AG04450 (cell line): ENCODE results near the gene KRT72. TPM values are rescaled to one million over a fixed set of nuclear protein-coding genes. Genes with fewer than 3 reads are reported as not detected.

ENCODE experiments used
- CTCF ChIA-PET: fragments of 300-600, 350-600 bp; formaldehyde crosslinking; extraction: SDS; loops from one replicate; lab custom pipeline; 2022; ENCODE audit warnings: antibody characterized with exemption, inconsistent platforms; lab: Charles Lee
- POLR2A ChIA-PET: fragments of 350-600 bp; formaldehyde crosslinking; extraction: SDS; loops from one replicate; lab custom pipeline; 2021; ENCODE audit warnings: antibody characterized with exemption, inconsistent platforms; lab: Yijun Ruan, JAX
- DNase-seq: peaks from one replicate; pipeline ENCODE4 v3.0.0-alpha.2; 2011; ENCODE audit warnings: low read depth, low spot score
- H3K27ac ChIP-seq: one replicate; pipeline ENCODE4 v1.5.1; 2012; ENCODE audit warnings: low read depth, low read length, control low read depth
- H3K27me3 ChIP-seq: one replicate; pipeline ENCODE4 v1.6.0; 2012; ENCODE audit warnings: low read length; ENCODE audit not compliant: control insufficient read depth, insufficient read depth
- H3K4me3 ChIP-seq: 2 replicates; pipeline ENCODE4 v1.5.1; 2011; ENCODE audit warnings: mild to moderate bottlenecking, low read depth, low read length, control low read depth
- H3K9me3 ChIP-seq: 2 replicates; pipeline ENCODE4 v1.5.1; 2012; ENCODE audit warnings: low read length; ENCODE audit not compliant: control insufficient read depth, insufficient read depth
- polyA plus RNA-seq: library from polyadenylated mRNA; depleted of rRNA; stranded (reverse); fragments of >200 nt; gene quantifications from 2 replicates; pipeline ENCODE4 v1.2.3, GENCODE V29; 2011
- TF ChIP-seq, protein P1 (sequence below): IDR thresholded peaks from 2 replicates; pipeline ENCODE4 v1.5.1; 2011; ENCODE audit warnings: low read depth, low read length, control low read depth, inconsistent platforms

KRT72 gene
- polyA plus RNA-seq, 1 experiment, result not detected

DNA sequence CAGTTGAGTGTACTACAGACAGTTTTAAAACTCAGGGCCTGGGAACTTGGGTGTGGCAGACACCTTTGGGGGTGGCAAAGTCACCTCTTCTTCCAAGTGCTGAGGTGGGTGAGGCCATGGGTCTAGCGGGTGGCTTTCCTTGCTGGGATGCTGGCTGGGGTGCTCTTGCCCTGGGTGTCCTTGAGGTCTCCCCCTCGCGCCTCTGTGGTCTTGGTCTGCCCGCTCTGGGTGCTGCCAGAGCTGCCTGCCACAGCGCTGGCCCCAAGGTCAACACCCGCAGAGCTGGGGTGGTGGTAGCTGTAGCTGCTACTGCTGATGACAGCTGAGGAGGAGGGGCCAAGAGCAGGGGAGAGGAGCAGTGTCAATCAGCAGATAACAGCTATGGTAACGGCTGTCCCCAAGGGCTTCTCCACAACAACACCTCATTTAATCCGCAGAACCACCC, 34.4 kb downstream of the KRT72 start:
- peaks cover 28% of the 10 kb centered on the region for H3K27me3 ChIP-seq
- TF ChIP-seq, protein P1, sequence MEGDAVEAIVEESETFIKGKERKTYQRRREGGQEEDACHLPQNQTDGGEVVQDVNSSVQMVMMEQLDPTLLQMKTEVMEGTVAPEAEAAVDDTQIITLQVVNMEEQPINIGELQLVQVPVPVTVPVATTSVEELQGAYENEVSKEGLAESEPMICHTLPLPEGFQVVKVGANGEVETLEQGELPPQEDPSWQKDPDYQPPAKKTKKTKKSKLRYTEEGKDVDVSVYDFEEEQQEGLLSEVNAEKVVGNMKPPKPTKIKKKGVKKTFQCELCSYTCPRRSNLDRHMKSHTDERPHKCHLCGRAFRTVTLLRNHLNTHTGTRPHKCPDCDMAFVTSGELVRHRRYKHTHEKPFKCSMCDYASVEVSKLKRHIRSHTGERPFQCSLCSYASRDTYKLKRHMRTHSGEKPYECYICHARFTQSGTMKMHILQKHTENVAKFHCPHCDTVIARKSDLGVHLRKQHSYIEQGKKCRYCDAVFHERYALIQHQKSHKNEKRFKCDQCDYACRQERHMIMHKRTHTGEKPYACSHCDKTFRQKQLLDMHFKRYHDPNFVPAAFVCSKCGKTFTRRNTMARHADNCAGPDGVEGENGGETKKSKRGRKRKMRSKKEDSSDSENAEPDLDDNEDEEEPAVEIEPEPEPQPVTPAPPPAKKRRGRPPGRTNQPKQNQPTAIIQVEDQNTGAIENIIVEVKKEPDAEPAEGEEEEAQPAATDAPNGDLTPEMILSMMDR, result no peak
- no peak overlapping the region for H3K4me3 ChIP-seq
- ChIA-PET POLR2A (no interaction called here), CTCF (no interaction called here)
- no peak for DNase-seq
- H3K27ac ChIP-seq, result no peak overlapping the region
- no peaks in the 10 kb centered on the region for H3K9me3 ChIP-seq

DNA sequence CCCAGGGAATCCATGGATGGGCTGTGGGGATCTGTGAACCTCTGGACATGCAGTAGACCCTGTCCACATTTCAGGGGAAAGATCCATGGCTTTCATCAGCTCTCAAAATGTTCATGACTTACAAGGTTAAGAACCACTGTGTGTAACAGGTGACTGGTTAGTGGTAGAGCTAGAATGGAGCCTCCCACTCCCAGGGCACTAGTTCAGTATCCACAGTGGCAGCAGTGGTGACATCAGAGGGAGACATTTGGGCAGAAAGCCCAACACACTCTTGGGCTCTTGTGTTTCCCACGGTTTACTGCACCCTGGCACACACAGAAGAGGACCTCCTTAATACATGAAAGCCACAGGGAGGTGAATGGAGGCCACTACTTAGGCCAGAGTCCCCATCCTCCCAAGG, 36.7 kb downstream of the KRT72 start:
- ChIA-PET CTCF (interaction anchor here (0.9 kb wide), 1 partner anchor 321 kb away, joined by 3 read pairs; no protein-coding TSS in a partner anchor), POLR2A (no interaction called here)
- H3K27me3 ChIP-seq, result peaks cover 25% of the 10 kb centered on the region

DNA sequence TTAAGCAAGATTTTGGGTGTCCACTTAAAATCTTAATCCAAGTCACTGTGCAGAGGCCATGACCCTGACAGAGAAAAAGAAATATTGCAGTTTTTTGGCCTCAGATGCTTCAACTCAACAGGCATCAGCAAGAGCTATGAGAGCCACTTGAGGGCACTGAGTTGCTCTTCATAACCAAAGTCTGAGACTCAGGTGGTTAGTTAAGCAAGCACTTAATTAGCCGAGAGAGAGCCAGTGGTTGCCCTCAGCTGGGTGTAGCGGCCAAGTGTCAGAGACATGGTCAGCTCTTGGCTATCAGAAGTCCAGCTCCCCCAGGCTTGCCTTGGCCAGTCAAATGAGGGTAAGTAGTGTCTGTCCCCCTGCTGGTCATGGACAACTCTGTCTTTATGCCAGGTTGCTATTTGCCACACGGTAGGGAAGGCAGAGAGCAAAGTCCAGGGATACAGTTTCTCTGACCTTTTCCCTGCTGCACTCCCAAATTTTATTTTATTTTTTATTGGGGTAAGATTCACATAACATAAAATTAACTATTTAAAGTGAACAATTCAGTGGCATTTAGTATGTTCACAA, 39.3 kb downstream of the KRT72 start:
- Histone ChIP-seq H3K4me3 (no peak overlapping the region), H3K27ac (no peak overlapping the region), H3K9me3 (no peaks in the 10 kb centered on the region), H3K27me3 (peaks cover 27% of the 10 kb centered on the region)
- TF ChIP-seq, protein P1, result no peak
- CTCF ChIA-PET, result no interaction called here
- DNase-seq, result no peak
- POLR2A ChIA-PET, result no interaction called here

More for the DNA sequence above, 36.7 kb downstream of the KRT72 start:
- Histone ChIP-seq H3K27ac (no peak overlapping the region), H3K4me3 (no peak overlapping the region), H3K9me3 (no peaks in the 10 kb centered on the region)
- DNase-seq, result no peak
- TF ChIP-seq, protein P1, result no peak

DNA sequence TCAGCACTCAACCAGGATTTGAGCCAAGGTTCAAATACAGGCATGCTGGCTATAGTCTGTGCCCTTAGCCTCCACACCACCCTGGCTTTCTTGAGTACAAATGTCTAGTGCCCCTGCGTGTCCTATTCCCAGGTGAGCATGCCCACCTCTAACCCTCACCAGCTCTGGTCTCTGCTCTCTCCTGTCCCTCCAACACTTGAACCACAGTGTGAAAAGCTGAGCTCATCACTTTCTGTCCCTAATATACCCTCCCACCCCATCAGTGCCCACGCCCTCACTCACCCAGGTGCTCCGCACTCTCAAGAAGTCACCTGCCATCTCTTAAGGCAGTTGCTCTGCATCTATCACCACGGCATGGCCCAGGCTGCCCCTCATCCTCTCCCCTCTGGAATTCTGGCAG, 41.3 kb downstream of the KRT72 start:
- Histone ChIP-seq H3K27ac (no peak overlapping the region), H3K27me3 (peaks cover 28% of the 10 kb centered on the region), H3K4me3 (no peak overlapping the region), H3K9me3 (no peaks in the 10 kb centered on the region)
- TF ChIP-seq, protein P1, result no peak
- CTCF ChIA-PET, result no interaction called here
- POLR2A ChIA-PET, result no interaction called here
- DNase-seq, result no peak

DNA sequence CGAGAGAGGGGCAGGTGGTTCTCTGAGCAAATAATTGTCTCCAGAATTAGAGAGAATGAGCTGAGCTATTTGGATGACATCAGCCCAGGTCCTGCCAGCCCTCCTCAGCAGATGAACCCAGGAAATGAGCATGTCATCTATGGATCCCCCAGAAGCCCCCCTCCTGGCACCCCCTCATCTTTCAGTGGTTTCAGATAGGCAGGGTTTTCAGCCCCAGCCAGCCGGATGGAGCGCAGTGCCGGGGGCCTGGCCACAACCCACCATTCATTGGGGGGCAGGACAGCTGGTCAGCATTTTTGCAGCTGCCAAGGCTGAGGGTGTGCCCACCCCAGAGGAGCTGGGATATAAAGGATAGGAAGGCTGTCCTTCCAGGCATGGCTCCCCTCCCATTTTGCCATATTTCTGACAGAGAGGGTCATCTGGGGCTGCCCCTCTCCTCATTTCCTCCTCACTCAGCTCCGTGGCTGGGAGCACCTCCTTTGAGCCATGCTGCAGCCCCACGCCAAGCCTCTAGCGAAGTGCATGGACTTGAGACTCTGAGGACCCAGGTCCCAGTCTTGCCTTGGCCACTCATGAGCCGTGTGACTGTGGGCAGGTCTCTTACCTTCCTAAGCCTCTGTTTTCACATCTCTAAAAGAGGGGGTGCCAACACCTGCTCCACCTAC, 42.4 kb downstream of the KRT72 start:
- POLR2A ChIA-PET, result no interaction called here

More for the DNA sequence above, 42.4 kb downstream of the KRT72 start:
- H3K9me3 ChIP-seq, result no peaks in the 10 kb centered on the region
- CTCF ChIA-PET, result no interaction called here
- DNase-seq, result no peak
- peaks cover 27% of the 10 kb centered on the region for H3K27me3 ChIP-seq
- no peak overlapping the region for H3K27ac ChIP-seq
- TF ChIP-seq, protein P1, result no peak
- no peak overlapping the region for H3K4me3 ChIP-seq
